ENCODE measurements around the gene RABGEF1.
"Not testable (repeated sequence)": the region's sequence is repeated elsewhere in the genome, so short reads cannot be mapped to it uniquely, and the experiment has no call there.

Gene RABGEF1

GRCh38 chr7:66790725-66791124 is 50.2 kb downstream of the RABGEF1 start:
- Mint-ChIP-seq H3K27ac (no peak overlapping the region), H3K4me1 (no peaks in the 10 kb centered on the region), H3K36me3 (peaks cover 86% of the 10 kb centered on the region), H3K9me3 (no peaks in the 10 kb centered on the region), H3K4me3 (no peak overlapping the region)
- no peak for ATAC-seq
- DNase-seq (ENCODE audit: low spot score in 2 of 2) = no peak

GRCh38 chr7:66800591-66800990 is 60.1 kb downstream of the RABGEF1 start:
- Mint-ChIP-seq H3K4me1 (no peaks in the 10 kb centered on the region), H3K4me3 (no peak overlapping the region), H3K36me3 (peaks cover 100% of the 10 kb centered on the region), H3K9me3 (no peaks in the 10 kb centered on the region), H3K27ac (no peak overlapping the region)
- ATAC-seq = no peak
- DNase-seq (ENCODE audit: low spot score in 2 of 2) = no peak

- Mint-ChIP-seq H3K4me3 (no peak overlapping the region), H3K27ac (no peak overlapping the region), H3K4me1 (no peaks in the 10 kb centered on the region), H3K9me3 (no peaks in the 10 kb centered on the region), H3K36me3 (peaks cover 100% of the 10 kb centered on the region)
- ATAC-seq (no peak), DNase-seq (ENCODE audit: low spot score in 2 of 2) (no peak)
Observed at GRCh38 chr7:66804001-66804400, 63.5 kb downstream of the RABGEF1 start.

- Mint-ChIP-seq H3K36me3 (peaks cover 96% of the 10 kb centered on the region), H3K4me1 (no peaks in the 10 kb centered on the region)
Observed at GRCh38 chr7:66807736-66808135, 67.2 kb downstream of the RABGEF1 start.

GRCh38 chr7:66810716-66811115 is 70.2 kb downstream of the RABGEF1 start:
- Mint-ChIP-seq H3K4me1 (no peaks in the 10 kb centered on the region), H3K36me3 (peaks cover 75% of the 10 kb centered on the region), H3K4me3 (no peak overlapping the region), H3K9me3 (no peaks in the 10 kb centered on the region), H3K27ac (no peak overlapping the region)
- ATAC-seq (no peak), DNase-seq (ENCODE audit: low spot score in 2 of 2) (no peak)

More at GRCh38 chr7:66807736-66808135, 67.2 kb downstream of the RABGEF1 start:
- ATAC-seq (no peak), DNase-seq (ENCODE audit: low spot score in 2 of 2) (no peak)
- H3K9me3 Mint-ChIP-seq = no peaks in the 10 kb centered on the region
- no peak overlapping the region for H3K4me3 Mint-ChIP-seq
- H3K27ac Mint-ChIP-seq = peak overlapping the region; percentile 1

- not testable (repeated sequence) for H3K9me3 Mint-ChIP-seq
Observed at GRCh38 chr7:66815186-66815875, 74.8 kb downstream of the RABGEF1 start.

GRCh38 chr7:66815951-66816350 is 75.4 kb downstream of the RABGEF1 start:
- ATAC-seq (no peak), DNase-seq (ENCODE audit: low spot score in 2 of 2) (no peak)
- Mint-ChIP-seq H3K36me3 (peaks cover 24% of the 10 kb centered on the region), H3K4me3 (no peak overlapping the region), H3K9me3 (no peaks in the 10 kb centered on the region), H3K27ac (no peak overlapping the region), H3K4me1 (no peaks in the 10 kb centered on the region)

More at GRCh38 chr7:66815186-66815875, 74.8 kb downstream of the RABGEF1 start:
- not testable (repeated sequence) for H3K4me1 Mint-ChIP-seq; ATAC-seq; DNase-seq (ENCODE audit: low spot score in 2 of 2); H3K4me3 Mint-ChIP-seq; H3K27ac Mint-ChIP-seq
- H3K36me3 Mint-ChIP-seq = peaks cover 30% of the 10 kb centered on the region

GRCh38 chr7:66816658-66817057 is 76.1 kb downstream of the RABGEF1 start:
- not testable (repeated sequence) for H3K27ac Mint-ChIP-seq; ATAC-seq; DNase-seq (ENCODE audit: low spot score in 2 of 2); H3K9me3 Mint-ChIP-seq; H3K4me3 Mint-ChIP-seq; H3K4me1 Mint-ChIP-seq
- H3K36me3 Mint-ChIP-seq = peaks cover 17% of the 10 kb centered on the region

GRCh38 chr7:66817208-66817795 is 76.8 kb downstream of the RABGEF1 start:
- not testable (repeated sequence) for DNase-seq (ENCODE audit: low spot score in 2 of 2); H3K4me3 Mint-ChIP-seq; H3K27ac Mint-ChIP-seq; H3K4me1 Mint-ChIP-seq; H3K9me3 Mint-ChIP-seq
- peak; percentile 40 for ATAC-seq
- H3K36me3 Mint-ChIP-seq = peaks cover 11% of the 10 kb centered on the region

GRCh38 chr7:66817956-66818355 is 77.4 kb downstream of the RABGEF1 start:
- not testable (repeated sequence) for H3K4me3 Mint-ChIP-seq; H3K36me3 Mint-ChIP-seq; DNase-seq (ENCODE audit: low spot score in 2 of 2); H3K27ac Mint-ChIP-seq; ATAC-seq; H3K9me3 Mint-ChIP-seq; H3K4me1 Mint-ChIP-seq

- Mint-ChIP-seq H3K9me3 (no peaks in the 10 kb centered on the region), H3K36me3 (no peaks in the 10 kb centered on the region), H3K27ac (no peak overlapping the region), H3K4me1 (no peaks in the 10 kb centered on the region), H3K4me3 (no peak overlapping the region)
- ATAC-seq (no peak), DNase-seq (ENCODE audit: low spot score in 2 of 2) (no peak)
Observed at GRCh38 chr7:66824041-66824440, 83.5 kb downstream of the RABGEF1 start.

- peak; percentile 60 for ATAC-seq
- not testable (repeated sequence) for DNase-seq (ENCODE audit: low spot score in 2 of 2); H3K4me3 Mint-ChIP-seq; H3K9me3 Mint-ChIP-seq; H3K36me3 Mint-ChIP-seq; H3K4me1 Mint-ChIP-seq; H3K27ac Mint-ChIP-seq
Observed at GRCh38 chr7:66825538-66825937, 85.0 kb downstream of the RABGEF1 start.

GRCh38 chr7:66826649-66827048 is 86.1 kb downstream of the RABGEF1 start:
- no peaks in the 10 kb centered on the region for H3K36me3 Mint-ChIP-seq
- no peak for DNase-seq (ENCODE audit: low spot score in 2 of 2)
- no peaks in the 10 kb centered on the region for H3K9me3 Mint-ChIP-seq
- no peak overlapping the region for H3K4me3 Mint-ChIP-seq
- no peaks in the 10 kb centered on the region for H3K4me1 Mint-ChIP-seq
- no peak for ATAC-seq
- no peak overlapping the region for H3K27ac Mint-ChIP-seq

- not testable (repeated sequence) for H3K9me3 Mint-ChIP-seq; H3K36me3 Mint-ChIP-seq; H3K27ac Mint-ChIP-seq; H3K4me3 Mint-ChIP-seq; ATAC-seq; DNase-seq (ENCODE audit: low spot score in 2 of 2); H3K4me1 Mint-ChIP-seq
Observed at GRCh38 chr7:66830976-66831375, 90.4 kb downstream of the RABGEF1 start.

GRCh38 chr7:66832531-66833351 is 92.2 kb downstream of the RABGEF1 start:
- Mint-ChIP-seq H3K36me3 (no peaks in the 10 kb centered on the region), H3K9me3 (no peaks in the 10 kb centered on the region), H3K27ac (no peak overlapping the region), H3K4me3 (no peak overlapping the region), H3K4me1 (no peaks in the 10 kb centered on the region)
- no peak for ATAC-seq
- DNase-seq (ENCODE audit: low spot score in 2 of 2) = no peak

Data from stimulated activated effector memory CD8-positive, alpha-beta T cell treated with anti-CD3 and anti-CD28 coated beads, Interleukin-12 subunit alpha, Interleukin-12 subunit beta, amount 100 ng/mL, for 72 hours (primary cell).